NB4 (cell line): ENCODE results near the gene RAB8A.
"Not testable (repeated sequence)": the region's sequence is repeated elsewhere in the genome, so short reads cannot be mapped to it uniquely, and the experiment has no call there.

ENCODE experiments used
- DNase-seq: peaks from one replicate; pipeline ENCODE4 v3.0.0; 2010; ENCODE audit warnings: low read depth
- H3K4me3 ChIP-seq: one replicate; pipeline ENCODE4 v1.5.1; 2011; ENCODE audit warnings: mild to moderate bottlenecking, low read depth, low read length, moderate library complexity
- CTCF ChIP-seq: IDR thresholded peaks from one replicate; pipeline ENCODE4 v1.5.1; 2012; ENCODE audit warnings: low read depth, low read length
- MAX ChIP-seq: IDR thresholded peaks from 2 replicates; pipeline ENCODE4 v1.6.1; 2011; ENCODE audit warnings: low read depth, low read length
- MYC ChIP-seq: IDR thresholded peaks from 2 replicates; pipeline ENCODE4 v1.6.1; 2011; ENCODE audit warnings: low read depth, low read length
- POLR2A ChIP-seq: IDR thresholded peaks from 2 replicates; pipeline ENCODE4 v1.6.1; 2011; ENCODE audit warnings: mild to moderate bottlenecking; ENCODE audit not compliant: insufficient read length; ENCODE audit errors: extremely low read depth

RAB8A gene

GRCh38 chr19:16175954-16176353 is 64.3 kb downstream of the RAB8A start:
- TF ChIP-seq MAX: no peak
- no peak for TF ChIP-seq CTCF
- no peak for TF ChIP-seq MYC
- no peak for TF ChIP-seq POLR2A
- H3K4me3 ChIP-seq: no peak overlapping the region
- no peak for DNase-seq

- DNase-seq: peak; percentile 71
Measured at GRCh38 chr19:16178866-16179265, 67.2 kb downstream of the RAB8A start.

GRCh38 chr19:16180611-16181010 is 68.9 kb downstream of the RAB8A start:
- H3K4me3 ChIP-seq: no peak overlapping the region
- DNase-seq: no peak
- TF ChIP-seq MYC (no peak), CTCF (no peak), POLR2A (no peak), MAX (no peak)

More at GRCh38 chr19:16178866-16179265, 67.2 kb downstream of the RAB8A start:
- not testable (repeated sequence) for H3K4me3 ChIP-seq
